WTC11 (cell line): ENCODE results near the gene ABCD2. TPM values are rescaled to one million over a fixed set of nuclear protein-coding genes. Genes with fewer than 3 reads are reported as not detected.

Experiments used
- ATAC-seq: fragments of 200-7000 bp; cut with Tn5 transposase; 2 replicates; pipeline ENCODE4 v1.10.0; 2021; ENCODE audit warnings: mild to moderate bottlenecking, moderate library complexity
- CTCF ChIA-PET: fragments of 300-600 bp; sonication (Branson Sonifier 250); formaldehyde crosslinking; loops from one replicate; lab custom pipeline; 2021; ENCODE audit warnings: antibody characterized with exemption; lab: Charles Lee
- POLR2A ChIA-PET: fragments of 350-600 bp; sonication (Branson Sonifier 250); formaldehyde crosslinking; loops from one replicate; lab custom pipeline; 2021; ENCODE audit warnings: antibody characterized with exemption; lab: Charles Lee
- DNase-seq: peaks from one replicate; pipeline ENCODE4 v3.0.0; 2021; ENCODE audit warnings: low spot score
- H3K27ac Mint-ChIP-seq: 2 replicates; pipeline ENCODE4 v1.8.0; 2021; ENCODE audit warnings: mixed read lengths
- H3K27me3 Mint-ChIP-seq: 2 replicates; pipeline ENCODE4 v1.8.0; 2021; ENCODE audit warnings: low read depth, mild to moderate bottlenecking, moderate library complexity, mixed read lengths
- H3K36me3 Mint-ChIP-seq: 2 replicates; pipeline ENCODE4 v1.8.0; 2021; ENCODE audit warnings: mixed read lengths
- H3K4me1 Mint-ChIP-seq: 2 replicates; pipeline ENCODE4 v1.8.0; 2022; ENCODE audit warnings: mixed read lengths
- H3K4me3 Mint-ChIP-seq: 2 replicates; pipeline ENCODE4 v1.8.0; 2021; ENCODE audit warnings: mild to moderate bottlenecking, moderate library complexity, mixed read lengths
- H3K9me3 Mint-ChIP-seq: 2 replicates; pipeline ENCODE4 v1.8.0; 2021; ENCODE audit warnings: mixed read lengths
- CDX4 ChIP-seq: fragments of 250-450 bp; sonication (Bioruptor Pico); IDR thresholded peaks from 2 replicates; pipeline ENCODE4 v1.9.0; 2021; ENCODE audit warnings: moderate library complexity, mild to moderate bottlenecking, inconsistent platforms, borderline replicate concordance
- CTCF ChIP-seq: fragments of 200-600 bp; IDR thresholded peaks from 2 replicates; pipeline ENCODE4 v1.8.0; 2022; ENCODE audit warnings: antibody characterized with exemption
- EMX1 ChIP-seq: fragments of 250-450 bp; sonication (Bioruptor Pico); IDR thresholded peaks from 2 replicates; pipeline ENCODE4 v1.8.0; 2021; ENCODE audit warnings: mild to moderate bottlenecking
- ESRRA ChIP-seq: sonication (generic); formaldehyde crosslinking; IDR thresholded peaks from 2 replicates; pipeline ENCODE4 v1.8.1; 2022; ENCODE audit warnings: mild to moderate bottlenecking, missing genetic modification reagents, borderline replicate concordance
- ETV6 ChIP-seq: sonication (generic); formaldehyde crosslinking; IDR thresholded peaks from 2 replicates; pipeline ENCODE4 v1.8.1; 2022; ENCODE audit warnings: mild to moderate bottlenecking, missing genetic modification reagents
- FOXP1 ChIP-seq: sonication (generic); formaldehyde crosslinking; IDR thresholded peaks from 2 replicates; pipeline ENCODE4 v1.8.0; 2022; ENCODE audit warnings: missing genetic modification reagents, mild to moderate bottlenecking, moderate library complexity, borderline replicate concordance
- GRHL2 ChIP-seq: fragments of 250-450 bp; sonication (Bioruptor Pico); IDR thresholded peaks from 2 replicates; pipeline ENCODE4 v1.8.0; 2022; ENCODE audit warnings: mild to moderate bottlenecking, moderate library complexity; ENCODE audit not compliant: insufficient replicate concordance, severe bottlenecking
- HMGXB4 ChIP-seq: sonication (generic); formaldehyde crosslinking; IDR thresholded peaks from 2 replicates; pipeline ENCODE4 v1.8.1; 2023; ENCODE audit warnings: mild to moderate bottlenecking, moderate library complexity, missing genetic modification reagents
- NFATC4 ChIP-seq: fragments of 250-450 bp; sonication (Bioruptor Pico); IDR thresholded peaks from 2 replicates; pipeline ENCODE4 v1.9.0; 2021; ENCODE audit warnings: mild to moderate bottlenecking
- NFYB ChIP-seq: sonication (generic); formaldehyde crosslinking; conservative IDR thresholded peaks from 2 replicates; pipeline ENCODE4 v1.8.0; 2022; ENCODE audit warnings: low read depth, missing genetic modification reagents
- NR1H2 ChIP-seq: sonication (generic); formaldehyde crosslinking; IDR thresholded peaks from 2 replicates; pipeline ENCODE4 v1.9.0; 2021; ENCODE audit warnings: mild to moderate bottlenecking, moderate library complexity, missing genetic modification reagents
- STAT6 ChIP-seq: sonication (generic); formaldehyde crosslinking; conservative IDR thresholded peaks from 2 replicates; pipeline ENCODE4 v1.8.1; 2023; ENCODE audit warnings: mild to moderate bottlenecking, low read depth, missing genetic modification reagents, moderate library complexity
- TCF7 ChIP-seq: sonication (generic); formaldehyde crosslinking; IDR thresholded peaks from 2 replicates; pipeline ENCODE4 v1.8.0; 2022; ENCODE audit warnings: mild to moderate bottlenecking, low read depth, missing genetic modification reagents, moderate library complexity
- TEAD1 ChIP-seq: sonication (generic); formaldehyde crosslinking; IDR thresholded peaks from 2 replicates; pipeline ENCODE4 v1.8.0; 2022; ENCODE audit warnings: mild to moderate bottlenecking, missing genetic modification reagents
- TEAD4 ChIP-seq: sonication (generic); formaldehyde crosslinking; IDR thresholded peaks from 2 replicates; pipeline ENCODE4 v1.8.0; 2022; ENCODE audit warnings: mild to moderate bottlenecking, missing genetic modification reagents
- ZNF121 ChIP-seq: sonication (generic); formaldehyde crosslinking; IDR thresholded peaks from 2 replicates; pipeline ENCODE4 v1.8.0; 2023; ENCODE audit warnings: missing genetic modification reagents
- ZNF138 ChIP-seq: sonication (generic); formaldehyde crosslinking; conservative IDR thresholded peaks from 2 replicates; pipeline ENCODE4 v1.8.1; 2022; ENCODE audit warnings: mild to moderate bottlenecking, moderate library complexity, missing genetic modification reagents
- ZNF396 ChIP-seq: fragments of 250-450 bp; sonication (Bioruptor Pico); IDR thresholded peaks from 2 replicates; pipeline ENCODE4 v1.8.0; 2021; ENCODE audit warnings: mild to moderate bottlenecking, moderate library complexity, borderline replicate concordance
- ZSCAN18 ChIP-seq: fragments of 250-450 bp; sonication (Bioruptor Pico); IDR thresholded peaks from 2 replicates; pipeline ENCODE4 v2.1.2; 2022; ENCODE audit warnings: mild to moderate bottlenecking, moderate library complexity
- total RNA-seq: library from RNA; stranded (reverse); gene quantifications from 3 replicates; pipeline ENCODE4 v1.2.3, GENCODE V29; 2021

Gene ABCD2
- total RNA-seq, 1 experiment from 2014 or later: not detected

- POLR2A ChIA-PET: no interaction called here
- Mint-ChIP-seq H3K36me3 (no peaks in the 10 kb centered on the region), H3K4me1 (peaks cover 4% of the 10 kb centered on the region; the same call in 1 of the 2 replicates), H3K27me3 (peaks cover 7% of the 10 kb centered on the region), H3K4me3 (no peak overlapping the region), H3K9me3 (no peaks in the 10 kb centered on the region), H3K27ac (no peak overlapping the region)
- CTCF ChIA-PET: no interaction called here
- ATAC-seq (no peak), DNase-seq (no peak)
- no peak for TF ChIP-seq NR1H2 (CRISPR knock-in tag)
- TF ChIP-seq TEAD1 (CRISPR knock-in tag): no peak
- TF ChIP-seq ETV6 (CRISPR knock-in tag): no peak
- TF ChIP-seq EMX1 (CRISPR knock-in tag): no peak
- TF ChIP-seq ZNF396 (CRISPR knock-in tag): no peak
- no peak for TF ChIP-seq ESRRA (CRISPR knock-in tag)
- no peak for TF ChIP-seq NFYB (CRISPR knock-in tag)
- TF ChIP-seq HMGXB4: no peak
These were observed 1.7 kb downstream of the ABCD2 start for GRCh38 chr12:39617887-39618286.

GRCh38 chr12:39616666-39617065 is 2.9 kb downstream of the ABCD2 start:
- H3K9me3 Mint-ChIP-seq: no peaks in the 10 kb centered on the region
- no peak for TF ChIP-seq NR1H2 (CRISPR knock-in tag)
- no peak for TF ChIP-seq ZNF138 (CRISPR knock-in tag)
- no peak for TF ChIP-seq ZNF396 (CRISPR knock-in tag)
- TF ChIP-seq, all 79 proteins: peak for 0
- Mint-ChIP-seq H3K27me3 (peaks cover 7% of the 10 kb centered on the region), H3K27ac (no peak overlapping the region), H3K36me3 (no peaks in the 10 kb centered on the region), H3K4me3 (no peak overlapping the region), H3K4me1 (peaks cover 4% of the 10 kb centered on the region; the same call in 1 of the 2 replicates)
- DNase-seq: no peak
- POLR2A ChIA-PET: no interaction called here
- ATAC-seq: no peak
- CTCF ChIA-PET: no interaction called here

- ChIA-PET CTCF (no interaction called here), POLR2A (no interaction called here)
- no peaks in the 10 kb centered on the region for H3K9me3 Mint-ChIP-seq
- H3K4me3 Mint-ChIP-seq: no peak overlapping the region
- peaks cover 4% of the 10 kb centered on the region; the same call in 1 of the 2 replicates for H3K4me1 Mint-ChIP-seq
- no peak for DNase-seq
- TF ChIP-seq GRHL2 (CRISPR knock-in tag) (no peak), FOXP1 (CRISPR knock-in tag) (no peak)
- peaks cover 7% of the 10 kb centered on the region for H3K27me3 Mint-ChIP-seq
- H3K27ac Mint-ChIP-seq: no peak overlapping the region
- H3K36me3 Mint-ChIP-seq: no peaks in the 10 kb centered on the region
- ATAC-seq: no peak
These were observed 3.4 kb downstream of the ABCD2 start for GRCh38 chr12:39616251-39616650.

- H3K27me3 Mint-ChIP-seq: peaks cover 3% of the 10 kb centered on the region
These were observed 6.1 kb downstream of the ABCD2 start for GRCh38 chr12:39613525-39613924.

GRCh38 chr12:39612250-39612649 is 7.4 kb downstream of the ABCD2 start:
- no peak overlapping the region for H3K27ac Mint-ChIP-seq
- ChIA-PET CTCF (interaction anchor here (0.6 kb wide), 1 partner anchor 591 kb away, joined by 4 read pairs; no protein-coding TSS in a partner anchor), POLR2A (no interaction called here)
- no peaks in the 10 kb centered on the region for H3K9me3 Mint-ChIP-seq
- H3K4me3 Mint-ChIP-seq: no peak overlapping the region
- no peak for DNase-seq
- no peaks in the 10 kb centered on the region for H3K27me3 Mint-ChIP-seq
- no peaks in the 10 kb centered on the region for H3K4me1 Mint-ChIP-seq
- no peaks in the 10 kb centered on the region for H3K36me3 Mint-ChIP-seq
- no peak for ATAC-seq
- TF ChIP-seq CDX4 (no peak), ZNF121 (no peak), TEAD4 (no peak), STAT6 (CRISPR knock-in tag) (no peak), CTCF (no peak), NFATC4 (CRISPR knock-in tag) (no peak), ZSCAN18 (CRISPR knock-in tag) (no peak)

More at GRCh38 chr12:39613525-39613924, 6.1 kb downstream of the ABCD2 start:
- no peak for TF ChIP-seq TCF7 (CRISPR knock-in tag)
- H3K9me3 Mint-ChIP-seq: no peaks in the 10 kb centered on the region
- H3K4me3 Mint-ChIP-seq: no peak overlapping the region
- no peaks in the 10 kb centered on the region for H3K36me3 Mint-ChIP-seq
- POLR2A ChIA-PET: no interaction called here
- CTCF ChIA-PET: no interaction called here
- H3K27ac Mint-ChIP-seq: no peak overlapping the region
- ATAC-seq (no peak), DNase-seq (no peak)
- H3K4me1 Mint-ChIP-seq: no peaks in the 10 kb centered on the region
